GM23338 (cell line): ENCODE data around the gene PNMA5. TPM values are rescaled to one million over a fixed set of nuclear protein-coding genes. Genes with fewer than 3 reads are reported as not detected.

Source experiments
- ATAC-seq: fragments of 200-7000 bp; cut with Tn5 transposase; 3 replicates; pipeline ENCODE4 v1.9.1; 2020
- DNase-seq: peaks from one replicate; pipeline ENCODE4 v3.0.0-alpha.2; 2015; ENCODE audit warnings: low spot score
- H2AFZ ChIP-seq: fragments of 200-600 bp; sonication (generic); 2 replicates; pipeline ENCODE4 v1.8.0; 2016; ENCODE audit warnings: antibody characterized with exemption, mild to moderate bottlenecking, moderate library complexity
- H3F3A ChIP-seq: fragments of 200-600 bp; sonication (generic); replicated peaks from 2 replicates; pipeline ENCODE4 v1.8.0; 2017; ENCODE audit warnings: antibody characterized with exemption, mixed run types, low read depth
- H3K27ac ChIP-seq: fragments of 200-600 bp; sonication (generic); 2 replicates; pipeline ENCODE4 v1.6.1; 2016; ENCODE audit warnings: low read depth
- H3K27me3 ChIP-seq: fragments of 200-600 bp; sonication (generic); 2 replicates; pipeline ENCODE4 v1.8.0; 2016; ENCODE audit warnings: mild to moderate bottlenecking, mixed run types, moderate library complexity; ENCODE audit not compliant: insufficient read depth
- H3K36me3 ChIP-seq: fragments of 200-600 bp; sonication (generic); 2 replicates; pipeline ENCODE4 v1.8.0; 2016; ENCODE audit warnings: mild to moderate bottlenecking; ENCODE audit not compliant: insufficient read depth
- H3K4me1 ChIP-seq: fragments of 200-600 bp; sonication (generic); 2 replicates; pipeline ENCODE4 v1.8.0; 2016; ENCODE audit warnings: mild to moderate bottlenecking, moderate library complexity; ENCODE audit not compliant: insufficient read depth
- H3K4me2 ChIP-seq: fragments of 200-600 bp; sonication (generic); 2 replicates; pipeline ENCODE4 v1.7.1; 2017; ENCODE audit warnings: mixed run types
- H3K4me3 ChIP-seq: fragments of 200-600 bp; sonication (generic); 2 replicates; pipeline ENCODE4 v1.6.1; 2016; ENCODE audit warnings: mixed run types
- H3K79me2 ChIP-seq: fragments of 200-600 bp; sonication (generic); replicated peaks from 2 replicates; pipeline ENCODE4 v1.8.0; 2017; ENCODE audit warnings: mild to moderate bottlenecking; ENCODE audit not compliant: insufficient read depth
- H3K9me2 ChIP-seq: fragments of 200-600 bp; sonication (generic); 2 replicates; pipeline ENCODE4 v1.8.0; 2017; ENCODE audit not compliant: insufficient read depth
- H4K20me1 ChIP-seq: fragments of 200-600 bp; sonication (generic); replicated peaks from 2 replicates; pipeline ENCODE4 v1.8.0; 2017; ENCODE audit warnings: mild to moderate bottlenecking; ENCODE audit not compliant: insufficient read depth
- H3K27ac Mint-ChIP-seq: 2 replicates; pipeline ENCODE4 v1.8.0; 2020; ENCODE audit warnings: inconsistent platforms, mild to moderate bottlenecking, moderate library complexity, mixed read lengths
- H3K27me3 Mint-ChIP-seq: 3 replicates; pipeline ENCODE4 v1.8.0; 2022; ENCODE audit warnings: low read depth, mild to moderate bottlenecking, moderate library complexity, mixed read lengths, inconsistent platforms; ENCODE audit not compliant: insufficient read depth, poor library complexity
- H3K36me3 Mint-ChIP-seq: 3 replicates; pipeline ENCODE4 v1.8.0; 2021; ENCODE audit warnings: low read depth, mild to moderate bottlenecking, inconsistent platforms, moderate library complexity, mixed read lengths
- H3K4me1 Mint-ChIP-seq: 3 replicates; pipeline ENCODE4 v1.8.0; 2020; ENCODE audit warnings: mild to moderate bottlenecking, inconsistent platforms, mixed read lengths
- H3K4me3 Mint-ChIP-seq: 3 replicates; pipeline ENCODE4 v1.8.0; 2021; ENCODE audit warnings: moderate library complexity, mild to moderate bottlenecking, inconsistent platforms, mixed read lengths
- H3K9me3 Mint-ChIP-seq: 3 replicates; pipeline ENCODE4 v1.8.0; 2020; ENCODE audit warnings: moderate library complexity, mild to moderate bottlenecking, inconsistent platforms, mixed read lengths
- CREB1 ChIP-seq: fragments of 250-450 bp; sonication (Bioruptor Pico); IDR thresholded peaks from 2 replicates; pipeline ENCODE4 v1.5.0; 2020; ENCODE audit warnings: low read depth, mild to moderate bottlenecking, moderate library complexity
- JUNB ChIP-seq: IDR thresholded peaks from one replicate; pipeline ENCODE4 v1.6.1; 2016; ENCODE audit warnings: antibody characterized with exemption; ENCODE audit not compliant: unreplicated experiment
- NANOG ChIP-seq: IDR thresholded peaks from 2 replicates; pipeline ENCODE4 v1.6.1; 2016; ENCODE audit warnings: antibody characterized with exemption, borderline replicate concordance
- polyA plus RNA-seq: library from polyadenylated mRNA; unstranded; fragments of >200 nt; fragmentation: Nextera tagmentation; extraction: Ambion mirVana; gene quantifications from 2 replicates; pipeline ENCODE4 v1.2.1, GENCODE V29; 2016
- total RNA-seq: library from RNA; depleted of rRNA; stranded (reverse); fragments of >200 nt; shearing (Covaris generic); gene quantifications from 2 replicates; pipeline ENCODE4 v1.2.3, GENCODE V29; 2014
- TF ChIP-seq, protein P1 (sequence below): IDR thresholded peaks from one replicate; pipeline ENCODE4 v1.6.1; 2018; ENCODE audit warnings: antibody characterized with exemption; ENCODE audit not compliant: unreplicated experiment
- TF ChIP-seq, protein P2 (sequence below), 2 experiments: fragments of 200-600 bp in 1 of 2; sonication (generic) in 1 of 2; conservative IDR thresholded peaks; 2 replicates each; pipeline versions ENCODE4 v1.5.1 to v1.6.1; 2016 to 2017; ENCODE audit warnings: antibody characterized with exemption in 2 of 2, low read depth in 2 of 2, mild to moderate bottlenecking in 2 of 2, moderate library complexity in 1 of 2
- TF ChIP-seq, protein P3 (sequence below): IDR thresholded peaks from 2 replicates; pipeline ENCODE4 v1.6.1; 2016; ENCODE audit warnings: antibody characterized with exemption
- TF ChIP-seq, protein P4 (sequence below): fragments of 250-450 bp; sonication (Bioruptor Pico); IDR thresholded peaks from 2 replicates; pipeline ENCODE4 v1.5.0; 2020; ENCODE audit warnings: mild to moderate bottlenecking, moderate library complexity

Gene PNMA5
- total and polyA plus RNA-seq, 2 experiments from 2014 or later, result 0.24 to 0.49 TPM

DNA sequence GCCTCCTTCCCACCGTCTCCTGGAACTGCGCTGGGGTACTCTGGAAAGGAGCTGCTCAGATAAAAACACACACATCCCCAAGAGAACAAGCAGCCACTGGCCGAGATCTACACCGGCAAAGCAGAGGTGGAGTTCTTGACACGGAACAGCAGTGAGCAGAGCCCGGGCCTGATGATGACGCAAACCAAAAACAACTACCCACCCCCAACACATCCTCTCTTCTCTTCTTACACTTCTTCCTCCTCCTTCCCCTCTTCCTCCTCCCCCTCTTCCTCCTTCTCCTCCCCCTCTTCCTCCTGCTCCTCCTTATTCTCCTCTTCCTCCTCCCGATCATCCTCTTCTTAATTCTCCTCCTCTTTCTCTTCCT, 4.6 kb downstream of the PNMA5 start (continued):
- TF ChIP-seq, protein P1, sequence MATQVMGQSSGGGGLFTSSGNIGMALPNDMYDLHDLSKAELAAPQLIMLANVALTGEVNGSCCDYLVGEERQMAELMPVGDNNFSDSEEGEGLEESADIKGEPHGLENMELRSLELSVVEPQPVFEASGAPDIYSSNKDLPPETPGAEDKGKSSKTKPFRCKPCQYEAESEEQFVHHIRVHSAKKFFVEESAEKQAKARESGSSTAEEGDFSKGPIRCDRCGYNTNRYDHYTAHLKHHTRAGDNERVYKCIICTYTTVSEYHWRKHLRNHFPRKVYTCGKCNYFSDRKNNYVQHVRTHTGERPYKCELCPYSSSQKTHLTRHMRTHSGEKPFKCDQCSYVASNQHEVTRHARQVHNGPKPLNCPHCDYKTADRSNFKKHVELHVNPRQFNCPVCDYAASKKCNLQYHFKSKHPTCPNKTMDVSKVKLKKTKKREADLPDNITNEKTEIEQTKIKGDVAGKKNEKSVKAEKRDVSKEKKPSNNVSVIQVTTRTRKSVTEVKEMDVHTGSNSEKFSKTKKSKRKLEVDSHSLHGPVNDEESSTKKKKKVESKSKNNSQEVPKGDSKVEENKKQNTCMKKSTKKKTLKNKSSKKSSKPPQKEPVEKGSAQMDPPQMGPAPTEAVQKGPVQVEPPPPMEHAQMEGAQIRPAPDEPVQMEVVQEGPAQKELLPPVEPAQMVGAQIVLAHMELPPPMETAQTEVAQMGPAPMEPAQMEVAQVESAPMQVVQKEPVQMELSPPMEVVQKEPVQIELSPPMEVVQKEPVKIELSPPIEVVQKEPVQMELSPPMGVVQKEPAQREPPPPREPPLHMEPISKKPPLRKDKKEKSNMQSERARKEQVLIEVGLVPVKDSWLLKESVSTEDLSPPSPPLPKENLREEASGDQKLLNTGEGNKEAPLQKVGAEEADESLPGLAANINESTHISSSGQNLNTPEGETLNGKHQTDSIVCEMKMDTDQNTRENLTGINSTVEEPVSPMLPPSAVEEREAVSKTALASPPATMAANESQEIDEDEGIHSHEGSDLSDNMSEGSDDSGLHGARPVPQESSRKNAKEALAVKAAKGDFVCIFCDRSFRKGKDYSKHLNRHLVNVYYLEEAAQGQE, result no peak
- no peak for TF ChIP-seq CREB1 (CRISPR knock-in tag)
- TF ChIP-seq, protein P2, sequence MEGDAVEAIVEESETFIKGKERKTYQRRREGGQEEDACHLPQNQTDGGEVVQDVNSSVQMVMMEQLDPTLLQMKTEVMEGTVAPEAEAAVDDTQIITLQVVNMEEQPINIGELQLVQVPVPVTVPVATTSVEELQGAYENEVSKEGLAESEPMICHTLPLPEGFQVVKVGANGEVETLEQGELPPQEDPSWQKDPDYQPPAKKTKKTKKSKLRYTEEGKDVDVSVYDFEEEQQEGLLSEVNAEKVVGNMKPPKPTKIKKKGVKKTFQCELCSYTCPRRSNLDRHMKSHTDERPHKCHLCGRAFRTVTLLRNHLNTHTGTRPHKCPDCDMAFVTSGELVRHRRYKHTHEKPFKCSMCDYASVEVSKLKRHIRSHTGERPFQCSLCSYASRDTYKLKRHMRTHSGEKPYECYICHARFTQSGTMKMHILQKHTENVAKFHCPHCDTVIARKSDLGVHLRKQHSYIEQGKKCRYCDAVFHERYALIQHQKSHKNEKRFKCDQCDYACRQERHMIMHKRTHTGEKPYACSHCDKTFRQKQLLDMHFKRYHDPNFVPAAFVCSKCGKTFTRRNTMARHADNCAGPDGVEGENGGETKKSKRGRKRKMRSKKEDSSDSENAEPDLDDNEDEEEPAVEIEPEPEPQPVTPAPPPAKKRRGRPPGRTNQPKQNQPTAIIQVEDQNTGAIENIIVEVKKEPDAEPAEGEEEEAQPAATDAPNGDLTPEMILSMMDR (conservative IDR thresholded peaks at IDR 0.05; ENCODE audit: low read depth in 2 of 2), result no peak
- TF ChIP-seq NANOG, result no peak

DNA sequence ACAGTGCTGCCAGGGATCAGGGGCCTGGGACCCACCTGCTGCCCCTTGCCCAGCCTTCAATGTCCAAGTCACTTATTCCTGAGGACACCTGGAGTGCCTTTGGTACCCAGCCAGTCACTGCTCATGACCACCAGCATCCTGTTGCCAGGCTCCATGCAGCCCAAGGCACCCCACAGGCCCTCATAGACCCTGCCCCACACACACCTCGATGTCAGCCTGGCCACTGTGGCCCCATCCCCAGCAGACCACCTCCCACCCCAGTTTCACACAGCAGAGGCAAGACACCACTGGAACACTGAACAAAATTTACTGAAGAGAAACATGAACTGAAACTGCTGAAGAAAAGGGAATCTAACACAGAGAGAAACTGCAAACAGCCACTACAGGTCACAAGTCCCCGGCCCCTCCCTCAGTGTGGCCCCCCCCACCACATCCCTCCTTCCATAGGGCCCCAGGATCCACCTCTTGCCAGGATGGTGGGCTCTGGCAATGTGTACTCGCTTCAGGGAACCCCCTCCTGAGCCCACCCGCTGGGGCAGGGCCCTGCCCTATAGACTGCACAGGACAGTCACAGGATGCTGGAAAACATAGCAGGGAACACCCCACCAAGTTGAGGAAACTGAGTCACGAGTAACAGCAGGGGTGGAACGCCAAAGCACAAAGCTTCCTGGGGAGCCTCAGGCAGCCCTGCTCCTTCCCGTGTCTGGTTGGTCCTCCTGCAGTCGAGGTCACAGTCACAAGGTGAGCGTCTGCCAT, 5.2 kb downstream of the PNMA5 start:
- no peaks in the 10 kb centered on the region for H3F3A ChIP-seq
- Mint-ChIP-seq H3K9me3 (no peaks in the 10 kb centered on the region), H3K4me1 (peaks cover 3% of the 10 kb centered on the region), H3K36me3 (no peaks in the 10 kb centered on the region), H3K27me3 (peaks cover 7% of the 10 kb centered on the region), H3K27ac (no peak overlapping the region; the same call in 1 of the 2 replicates), H3K4me3 (no peak overlapping the region)
- H3K36me3 ChIP-seq, result no peaks in the 10 kb centered on the region
- ATAC-seq, result no peak
- H3K9me2 ChIP-seq, result no peaks in the 10 kb centered on the region
- no peaks in the 10 kb centered on the region for H3K4me1 ChIP-seq
- no peaks in the 10 kb centered on the region for H3K79me2 ChIP-seq
- H4K20me1 ChIP-seq, result no peaks in the 10 kb centered on the region
- no peaks in the 10 kb centered on the region for H3K27me3 ChIP-seq
- DNase-seq, result no peak
- H3K4me2 ChIP-seq, result no peak overlapping the region
- H3K27ac ChIP-seq, result no peak overlapping the region
- no peak overlapping the region for H3K4me3 ChIP-seq
- no peak overlapping the region for H2AFZ ChIP-seq
- TF ChIP-seq, protein P3, sequence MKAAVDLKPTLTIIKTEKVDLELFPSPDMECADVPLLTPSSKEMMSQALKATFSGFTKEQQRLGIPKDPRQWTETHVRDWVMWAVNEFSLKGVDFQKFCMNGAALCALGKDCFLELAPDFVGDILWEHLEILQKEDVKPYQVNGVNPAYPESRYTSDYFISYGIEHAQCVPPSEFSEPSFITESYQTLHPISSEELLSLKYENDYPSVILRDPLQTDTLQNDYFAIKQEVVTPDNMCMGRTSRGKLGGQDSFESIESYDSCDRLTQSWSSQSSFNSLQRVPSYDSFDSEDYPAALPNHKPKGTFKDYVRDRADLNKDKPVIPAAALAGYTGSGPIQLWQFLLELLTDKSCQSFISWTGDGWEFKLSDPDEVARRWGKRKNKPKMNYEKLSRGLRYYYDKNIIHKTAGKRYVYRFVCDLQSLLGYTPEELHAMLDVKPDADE, result no peak
- TF ChIP-seq, protein P4, sequence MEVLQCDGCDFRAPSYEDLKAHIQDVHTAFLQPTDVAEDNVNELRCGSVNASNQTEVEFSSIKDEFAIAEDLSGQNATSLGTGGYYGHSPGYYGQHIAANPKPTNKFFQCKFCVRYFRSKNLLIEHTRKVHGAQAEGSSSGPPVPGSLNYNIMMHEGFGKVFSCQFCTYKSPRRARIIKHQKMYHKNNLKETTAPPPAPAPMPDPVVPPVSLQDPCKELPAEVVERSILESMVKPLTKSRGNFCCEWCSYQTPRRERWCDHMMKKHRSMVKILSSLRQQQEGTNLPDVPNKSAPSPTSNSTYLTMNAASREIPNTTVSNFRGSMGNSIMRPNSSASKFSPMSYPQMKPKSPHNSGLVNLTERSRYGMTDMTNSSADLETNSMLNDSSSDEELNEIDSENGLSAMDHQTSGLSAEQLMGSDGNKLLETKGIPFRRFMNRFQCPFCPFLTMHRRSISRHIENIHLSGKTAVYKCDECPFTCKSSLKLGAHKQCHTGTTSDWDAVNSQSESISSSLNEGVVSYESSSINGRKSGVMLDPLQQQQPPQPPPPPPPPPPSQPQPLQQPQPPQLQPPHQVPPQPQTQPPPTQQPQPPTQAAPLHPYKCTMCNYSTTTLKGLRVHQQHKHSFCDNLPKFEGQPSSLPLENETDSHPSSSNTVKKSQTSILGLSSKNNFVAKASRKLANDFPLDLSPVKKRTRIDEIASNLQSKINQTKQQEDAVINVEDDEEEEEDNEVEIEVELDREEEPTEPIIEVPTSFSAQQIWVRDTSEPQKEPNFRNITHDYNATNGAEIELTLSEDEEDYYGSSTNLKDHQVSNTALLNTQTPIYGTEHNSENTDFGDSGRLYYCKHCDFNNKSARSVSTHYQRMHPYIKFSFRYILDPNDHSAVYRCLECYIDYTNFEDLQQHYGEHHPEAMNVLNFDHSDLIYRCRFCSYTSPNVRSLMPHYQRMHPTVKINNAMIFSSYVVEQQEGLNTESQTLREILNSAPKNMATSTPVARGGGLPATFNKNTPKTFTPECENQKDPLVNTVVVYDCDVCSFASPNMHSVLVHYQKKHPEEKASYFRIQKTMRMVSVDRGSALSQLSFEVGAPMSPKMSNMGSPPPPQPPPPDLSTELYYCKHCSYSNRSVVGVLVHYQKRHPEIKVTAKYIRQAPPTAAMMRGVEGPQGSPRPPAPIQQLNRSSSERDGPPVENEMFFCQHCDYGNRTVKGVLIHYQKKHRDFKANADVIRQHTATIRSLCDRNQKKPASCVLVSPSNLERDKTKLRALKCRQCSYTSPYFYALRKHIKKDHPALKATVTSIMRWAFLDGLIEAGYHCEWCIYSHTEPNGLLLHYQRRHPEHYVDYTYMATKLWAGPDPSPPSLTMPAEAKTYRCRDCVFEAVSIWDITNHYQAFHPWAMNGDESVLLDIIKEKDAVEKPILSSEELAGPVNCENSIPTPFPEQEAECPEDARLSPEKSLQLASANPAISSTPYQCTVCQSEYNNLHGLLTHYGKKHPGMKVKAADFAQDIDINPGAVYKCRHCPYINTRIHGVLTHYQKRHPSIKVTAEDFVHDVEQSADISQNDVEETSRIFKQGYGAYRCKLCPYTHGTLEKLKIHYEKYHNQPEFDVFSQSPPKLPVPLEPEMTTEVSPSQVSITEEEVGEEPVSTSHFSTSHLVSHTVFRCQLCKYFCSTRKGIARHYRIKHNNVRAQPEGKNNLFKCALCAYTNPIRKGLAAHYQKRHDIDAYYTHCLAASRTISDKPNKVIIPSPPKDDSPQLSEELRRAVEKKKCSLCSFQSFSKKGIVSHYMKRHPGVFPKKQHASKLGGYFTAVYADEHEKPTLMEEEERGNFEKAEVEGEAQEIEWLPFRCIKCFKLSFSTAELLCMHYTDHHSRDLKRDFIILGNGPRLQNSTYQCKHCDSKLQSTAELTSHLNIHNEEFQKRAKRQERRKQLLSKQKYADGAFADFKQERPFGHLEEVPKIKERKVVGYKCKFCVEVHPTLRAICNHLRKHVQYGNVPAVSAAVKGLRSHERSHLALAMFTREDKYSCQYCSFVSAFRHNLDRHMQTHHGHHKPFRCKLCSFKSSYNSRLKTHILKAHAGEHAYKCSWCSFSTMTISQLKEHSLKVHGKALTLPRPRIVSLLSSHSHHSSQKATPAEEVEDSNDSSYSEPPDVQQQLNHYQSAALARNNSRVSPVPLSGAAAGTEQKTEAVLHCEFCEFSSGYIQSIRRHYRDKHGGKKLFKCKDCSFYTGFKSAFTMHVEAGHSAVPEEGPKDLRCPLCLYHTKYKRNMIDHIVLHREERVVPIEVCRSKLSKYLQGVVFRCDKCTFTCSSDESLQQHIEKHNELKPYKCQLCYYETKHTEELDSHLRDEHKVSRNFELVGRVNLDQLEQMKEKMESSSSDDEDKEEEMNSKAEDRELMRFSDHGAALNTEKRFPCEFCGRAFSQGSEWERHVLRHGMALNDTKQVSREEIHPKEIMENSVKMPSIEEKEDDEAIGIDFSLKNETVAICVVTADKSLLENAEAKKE (CRISPR knock-in tag), result no peak
- TF ChIP-seq JUNB (no peak), CREB1 (CRISPR knock-in tag) (no peak)
- TF ChIP-seq, protein P1, result no peak
